GM23338 (cell line): ENCODE measurements around the gene SNRNP25.

ENCODE experiments used
- CREB1 ChIP-seq: fragments of 250-450 bp; sonication (Bioruptor Pico); IDR thresholded peaks from 2 replicates; pipeline ENCODE4 v1.5.0; 2020; ENCODE audit warnings: low read depth, mild to moderate bottlenecking, moderate library complexity
- EZH2 ChIP-seq: fragments of 200-600 bp; sonication (generic); IDR thresholded peaks from one replicate; pipeline ENCODE4 v1.8.0; 2017; ENCODE audit warnings: antibody characterized with exemption, mild to moderate bottlenecking, low read depth; ENCODE audit not compliant: unreplicated experiment
- EZH2phosphoT487 ChIP-seq: fragments of 200-600 bp; sonication (generic); IDR thresholded peaks from one replicate; pipeline ENCODE4 v1.8.1; 2018; ENCODE audit warnings: antibody characterized with exemption; ENCODE audit not compliant: unreplicated experiment
- POLR2AphosphoS5 ChIP-seq: IDR thresholded peaks from 2 replicates; pipeline ENCODE4 v1.6.1; 2016; ENCODE audit warnings: antibody characterized with exemption, low read depth
- TF ChIP-seq, protein P1 (sequence below), 2 experiments: fragments of 200-600 bp in 1 of 2; sonication (generic) in 1 of 2; conservative IDR thresholded peaks; 2 replicates each; pipeline versions ENCODE4 v1.5.1 to v1.6.1; 2016 to 2017; ENCODE audit warnings: antibody characterized with exemption in 2 of 2, low read depth in 2 of 2, mild to moderate bottlenecking in 2 of 2, moderate library complexity in 1 of 2
- TF ChIP-seq, protein P2 (sequence below): IDR thresholded peaks from one replicate; pipeline ENCODE4 v1.6.1; 2018; ENCODE audit warnings: antibody characterized with exemption; ENCODE audit not compliant: unreplicated experiment
- TF ChIP-seq, protein P3 (sequence below): IDR thresholded peaks from 2 replicates; pipeline ENCODE4 v1.6.1; 2016; ENCODE audit warnings: antibody characterized with exemption

DNA sequence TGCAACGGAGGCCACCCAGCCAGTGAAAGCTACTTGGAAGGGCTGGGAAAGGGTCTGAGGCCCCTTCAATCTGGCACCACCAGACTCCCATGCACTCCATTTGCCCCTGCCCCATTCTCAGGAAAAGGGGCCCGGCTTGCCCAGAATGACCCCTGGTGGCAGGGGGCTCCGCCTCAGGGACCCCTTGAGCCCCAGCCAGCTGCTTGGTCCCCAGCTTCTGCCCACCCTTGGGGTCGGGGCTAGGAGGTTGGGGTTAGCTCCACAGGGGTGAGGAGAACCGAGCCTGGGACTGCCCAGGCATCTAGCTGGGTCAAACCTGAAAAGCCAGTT is 17.5 kb downstream of the SNRNP25 start:
- TF ChIP-seq, protein P1, sequence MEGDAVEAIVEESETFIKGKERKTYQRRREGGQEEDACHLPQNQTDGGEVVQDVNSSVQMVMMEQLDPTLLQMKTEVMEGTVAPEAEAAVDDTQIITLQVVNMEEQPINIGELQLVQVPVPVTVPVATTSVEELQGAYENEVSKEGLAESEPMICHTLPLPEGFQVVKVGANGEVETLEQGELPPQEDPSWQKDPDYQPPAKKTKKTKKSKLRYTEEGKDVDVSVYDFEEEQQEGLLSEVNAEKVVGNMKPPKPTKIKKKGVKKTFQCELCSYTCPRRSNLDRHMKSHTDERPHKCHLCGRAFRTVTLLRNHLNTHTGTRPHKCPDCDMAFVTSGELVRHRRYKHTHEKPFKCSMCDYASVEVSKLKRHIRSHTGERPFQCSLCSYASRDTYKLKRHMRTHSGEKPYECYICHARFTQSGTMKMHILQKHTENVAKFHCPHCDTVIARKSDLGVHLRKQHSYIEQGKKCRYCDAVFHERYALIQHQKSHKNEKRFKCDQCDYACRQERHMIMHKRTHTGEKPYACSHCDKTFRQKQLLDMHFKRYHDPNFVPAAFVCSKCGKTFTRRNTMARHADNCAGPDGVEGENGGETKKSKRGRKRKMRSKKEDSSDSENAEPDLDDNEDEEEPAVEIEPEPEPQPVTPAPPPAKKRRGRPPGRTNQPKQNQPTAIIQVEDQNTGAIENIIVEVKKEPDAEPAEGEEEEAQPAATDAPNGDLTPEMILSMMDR (conservative IDR thresholded peaks at IDR 0.05; ENCODE audit: low read depth in 2 of 2) = no peak
- TF ChIP-seq, protein P2, sequence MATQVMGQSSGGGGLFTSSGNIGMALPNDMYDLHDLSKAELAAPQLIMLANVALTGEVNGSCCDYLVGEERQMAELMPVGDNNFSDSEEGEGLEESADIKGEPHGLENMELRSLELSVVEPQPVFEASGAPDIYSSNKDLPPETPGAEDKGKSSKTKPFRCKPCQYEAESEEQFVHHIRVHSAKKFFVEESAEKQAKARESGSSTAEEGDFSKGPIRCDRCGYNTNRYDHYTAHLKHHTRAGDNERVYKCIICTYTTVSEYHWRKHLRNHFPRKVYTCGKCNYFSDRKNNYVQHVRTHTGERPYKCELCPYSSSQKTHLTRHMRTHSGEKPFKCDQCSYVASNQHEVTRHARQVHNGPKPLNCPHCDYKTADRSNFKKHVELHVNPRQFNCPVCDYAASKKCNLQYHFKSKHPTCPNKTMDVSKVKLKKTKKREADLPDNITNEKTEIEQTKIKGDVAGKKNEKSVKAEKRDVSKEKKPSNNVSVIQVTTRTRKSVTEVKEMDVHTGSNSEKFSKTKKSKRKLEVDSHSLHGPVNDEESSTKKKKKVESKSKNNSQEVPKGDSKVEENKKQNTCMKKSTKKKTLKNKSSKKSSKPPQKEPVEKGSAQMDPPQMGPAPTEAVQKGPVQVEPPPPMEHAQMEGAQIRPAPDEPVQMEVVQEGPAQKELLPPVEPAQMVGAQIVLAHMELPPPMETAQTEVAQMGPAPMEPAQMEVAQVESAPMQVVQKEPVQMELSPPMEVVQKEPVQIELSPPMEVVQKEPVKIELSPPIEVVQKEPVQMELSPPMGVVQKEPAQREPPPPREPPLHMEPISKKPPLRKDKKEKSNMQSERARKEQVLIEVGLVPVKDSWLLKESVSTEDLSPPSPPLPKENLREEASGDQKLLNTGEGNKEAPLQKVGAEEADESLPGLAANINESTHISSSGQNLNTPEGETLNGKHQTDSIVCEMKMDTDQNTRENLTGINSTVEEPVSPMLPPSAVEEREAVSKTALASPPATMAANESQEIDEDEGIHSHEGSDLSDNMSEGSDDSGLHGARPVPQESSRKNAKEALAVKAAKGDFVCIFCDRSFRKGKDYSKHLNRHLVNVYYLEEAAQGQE = no peak
- TF ChIP-seq EZH2phosphoT487 = no peak
- TF ChIP-seq EZH2 = no peak
- TF ChIP-seq POLR2AphosphoS5 = no peak
- no peak for TF ChIP-seq CREB1 (CRISPR knock-in tag)
- TF ChIP-seq, protein P3, sequence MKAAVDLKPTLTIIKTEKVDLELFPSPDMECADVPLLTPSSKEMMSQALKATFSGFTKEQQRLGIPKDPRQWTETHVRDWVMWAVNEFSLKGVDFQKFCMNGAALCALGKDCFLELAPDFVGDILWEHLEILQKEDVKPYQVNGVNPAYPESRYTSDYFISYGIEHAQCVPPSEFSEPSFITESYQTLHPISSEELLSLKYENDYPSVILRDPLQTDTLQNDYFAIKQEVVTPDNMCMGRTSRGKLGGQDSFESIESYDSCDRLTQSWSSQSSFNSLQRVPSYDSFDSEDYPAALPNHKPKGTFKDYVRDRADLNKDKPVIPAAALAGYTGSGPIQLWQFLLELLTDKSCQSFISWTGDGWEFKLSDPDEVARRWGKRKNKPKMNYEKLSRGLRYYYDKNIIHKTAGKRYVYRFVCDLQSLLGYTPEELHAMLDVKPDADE = no peak
